A549 treated with RU486 at 1 μM for 4 hours (cell line): ENCODE measurements around the gene SLC36A1. TPM values are rescaled to one million over a fixed set of nuclear protein-coding genes. Genes with fewer than 3 reads are reported as not detected.

ENCODE experiments used
- total RNA-seq: library from RNA; stranded (reverse); fragments of 200-300 nt; extraction: Qiagen RNA extraction; gene quantifications from 5 replicates; pipeline ENCODE4 v1.2.3, GENCODE V29; 2022; ENCODE audit warnings: low read depth

Gene SLC36A1
- 8.5 to 10.7 TPM (median 9.9 TPM) in 5 replicates for total RNA-seq

GRCh38 chr5:151447174-151448037 is at the start of gene SLC36A1:
TSS of gene SLC36A1 (plus strand) at chr5:151447603. CDS start at chr5:151458793, 11,190 bp downstream.

Other genes starting within 250 kb of the SLC36A1 start
- gene CCDC69, start 223.5 kb upstream of the SLC36A1 start, total RNA-seq, result 1.5 to 2.0 TPM (median 1.7 TPM) in 5 replicates
- gene GM2A, start 194.4 kb upstream of the SLC36A1 start, total RNA-seq, result 16.3 to 18.9 TPM (median 17.0 TPM) in 5 replicates
- not detected in 5 replicates for gene SLC36A3, start 143.8 kb upstream of the SLC36A1 start, total RNA-seq
- not detected in 5 replicates for gene SLC36A2, start 100.0 kb upstream of the SLC36A1 start, total RNA-seq
- gene FAT2, start 143.7 kb downstream of the SLC36A1 start, total RNA-seq, result 0.01 to 0.02 TPM in 2 of 5 replicates, not detected in the others
- gene SPARC, start 239.3 kb downstream of the SLC36A1 start, total RNA-seq, result 14.8 to 26.1 TPM (median 22.3 TPM) in 5 replicates